ENCODE measurements around the gene ANO2.

Gene ANO2

DNA sequence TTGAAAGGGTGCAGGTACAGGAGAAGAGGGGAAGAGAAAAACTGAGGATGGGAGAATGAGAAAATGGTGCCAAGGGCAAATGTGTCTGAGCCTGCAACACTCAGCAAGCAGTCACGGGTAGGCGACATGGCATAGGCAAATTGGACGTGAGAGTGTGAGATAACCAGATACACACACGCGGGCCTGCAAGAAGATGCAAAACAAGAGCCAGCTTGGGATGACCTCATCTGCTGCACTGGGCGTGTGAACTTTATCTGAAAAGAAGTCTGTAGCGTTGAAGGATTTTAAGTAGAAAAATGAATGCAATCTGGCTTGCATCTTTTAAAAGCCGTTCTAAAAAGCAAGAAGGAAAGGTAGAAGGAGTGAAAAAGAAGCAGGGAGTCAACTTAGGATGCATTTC lies 352.7 kb downstream of the ANO2 start:
- peaks cover 19% of the 10 kb centered on the region for H3K4me1 ChIP-seq (ENCODE audit: insufficient read depth, insufficient read length)
- H3K36me3 ChIP-seq (ENCODE audit: insufficient read depth, insufficient read length, low read length), result no peaks in the 10 kb centered on the region
- no peak for DNase-seq (ENCODE audit: low read depth, low spot score)
- TF ChIP-seq ZNF274 (IDR thresholded peaks at IDR 0.05; ENCODE audit: low read depth, low read length) (no peak), SUZ12 (IDR thresholded peaks at IDR 0.05; ENCODE audit: extremely low read depth, insufficient read depth, insufficient read length) (no peak), YY1 (IDR thresholded peaks at IDR 0.05; ENCODE audit: insufficient read depth, insufficient read length) (no peak)
- H3K4me3 ChIP-seq (ENCODE audit: insufficient read length, low read depth), result no peak overlapping the region
- H3K9ac ChIP-seq (ENCODE audit: insufficient read length, low read depth), result no peak overlapping the region
- no peaks in the 10 kb centered on the region for H3K27me3 ChIP-seq (ENCODE audit: insufficient read depth, insufficient read length)
- H3K9me3 ChIP-seq (ENCODE audit: insufficient read depth, low read length), result no peaks in the 10 kb centered on the region; the same call in 1 of the 2 replicates

- Histone ChIP-seq H3K27me3 (ENCODE audit: insufficient read depth, insufficient read length) (no peaks in the 10 kb centered on the region), H3K4me3 (ENCODE audit: insufficient read length, low read depth) (no peak overlapping the region), H3K36me3 (ENCODE audit: insufficient read depth, insufficient read length, low read length) (no peaks in the 10 kb centered on the region), H3K4me1 (ENCODE audit: insufficient read depth, insufficient read length) (peaks cover 30% of the 10 kb centered on the region), H3K9me3 (ENCODE audit: insufficient read depth, low read length) (peaks cover 3% of the 10 kb centered on the region; the same call in 1 of the 2 replicates), H3K9ac (ENCODE audit: insufficient read length, low read depth) (no peak overlapping the region)
- DNase-seq (ENCODE audit: low read depth, low spot score), result no peak
- TF ChIP-seq ZNF274 (IDR thresholded peaks at IDR 0.05; ENCODE audit: low read depth, low read length), result no peak
- no peak for TF ChIP-seq SUZ12 (IDR thresholded peaks at IDR 0.05; ENCODE audit: extremely low read depth, insufficient read depth, insufficient read length)
- TF ChIP-seq YY1 (IDR thresholded peaks at IDR 0.05; ENCODE audit: insufficient read depth, insufficient read length), result no peak
These were observed 354.7 kb downstream of the ANO2 start for GRCh38 chr12:5590316-5590715.

DNA sequence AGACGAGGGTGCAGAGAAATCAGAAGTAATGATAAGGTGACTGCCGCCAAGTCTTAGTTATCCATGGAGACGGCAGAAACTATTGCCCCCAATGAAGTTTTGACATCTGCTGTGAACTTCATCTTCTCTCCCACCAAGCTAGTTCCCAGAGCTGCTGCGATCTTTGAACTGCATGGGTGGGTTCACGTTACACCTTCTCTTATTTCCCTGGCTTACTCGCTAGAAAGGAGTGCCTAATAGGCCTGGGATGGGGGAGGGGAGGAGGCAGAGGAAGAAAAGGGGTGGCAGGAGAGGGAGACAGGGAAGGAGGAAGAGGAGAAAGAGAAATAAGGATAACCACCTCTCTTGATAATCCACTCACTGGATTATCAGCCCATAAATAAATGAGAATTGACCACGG lies 356.0 kb downstream of the ANO2 start:
- H3K9ac ChIP-seq (ENCODE audit: insufficient read length, low read depth), result peak overlapping the region; percentile 5

DNA sequence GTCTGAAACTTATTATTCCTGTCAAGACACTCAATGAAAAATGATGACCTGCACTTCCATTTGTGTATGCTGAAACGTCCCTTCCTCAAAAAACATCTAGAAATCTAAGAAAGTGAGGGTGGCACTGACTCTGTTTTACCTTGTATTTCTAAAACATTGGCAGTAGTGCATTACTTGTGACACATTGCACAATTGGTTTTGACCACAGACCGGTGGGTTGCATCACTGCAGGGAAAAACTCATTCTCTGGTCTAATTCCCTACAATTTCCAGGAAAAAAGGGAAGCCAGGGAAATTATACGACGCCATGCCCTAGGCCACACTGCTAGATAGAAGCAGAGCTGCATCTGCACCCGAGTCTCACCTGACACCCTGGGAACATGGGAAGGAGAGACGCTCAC lies 356.5 kb downstream of the ANO2 start:
- no peak for DNase-seq (ENCODE audit: low read depth, low spot score)
- Histone ChIP-seq H3K4me1 (ENCODE audit: insufficient read depth, insufficient read length) (peaks cover 30% of the 10 kb centered on the region), H3K9me3 (ENCODE audit: insufficient read depth, low read length) (peaks cover 9% of the 10 kb centered on the region; the same call in 1 of the 2 replicates), H3K27me3 (ENCODE audit: insufficient read depth, insufficient read length) (no peaks in the 10 kb centered on the region), H3K36me3 (ENCODE audit: insufficient read depth, insufficient read length, low read length) (no peaks in the 10 kb centered on the region), H3K9ac (ENCODE audit: insufficient read length, low read depth) (peak overlapping the region; percentile 5), H3K4me3 (ENCODE audit: insufficient read length, low read depth) (no peak overlapping the region)
- TF ChIP-seq YY1 (IDR thresholded peaks at IDR 0.05; ENCODE audit: insufficient read depth, insufficient read length), result no peak
- no peak for TF ChIP-seq SUZ12 (IDR thresholded peaks at IDR 0.05; ENCODE audit: extremely low read depth, insufficient read depth, insufficient read length)
- no peak for TF ChIP-seq ZNF274 (IDR thresholded peaks at IDR 0.05; ENCODE audit: low read depth, low read length)

More for the DNA sequence above, 356.0 kb downstream of the ANO2 start:
- H3K27me3 ChIP-seq (ENCODE audit: insufficient read depth, insufficient read length), result no peaks in the 10 kb centered on the region
- H3K9me3 ChIP-seq (ENCODE audit: insufficient read depth, low read length), result peaks cover 9% of the 10 kb centered on the region; the same call in 1 of the 2 replicates
- H3K36me3 ChIP-seq (ENCODE audit: insufficient read depth, insufficient read length, low read length), result no peaks in the 10 kb centered on the region
- DNase-seq (ENCODE audit: low read depth, low spot score), result peak; percentile 65
- no peak overlapping the region for H3K4me3 ChIP-seq (ENCODE audit: insufficient read length, low read depth)
- peaks cover 30% of the 10 kb centered on the region for H3K4me1 ChIP-seq (ENCODE audit: insufficient read depth, insufficient read length)
- no peak for TF ChIP-seq YY1 (IDR thresholded peaks at IDR 0.05; ENCODE audit: insufficient read depth, insufficient read length)
- no peak for TF ChIP-seq SUZ12 (IDR thresholded peaks at IDR 0.05; ENCODE audit: extremely low read depth, insufficient read depth, insufficient read length)
- TF ChIP-seq ZNF274 (IDR thresholded peaks at IDR 0.05; ENCODE audit: low read depth, low read length), result no peak

DNA sequence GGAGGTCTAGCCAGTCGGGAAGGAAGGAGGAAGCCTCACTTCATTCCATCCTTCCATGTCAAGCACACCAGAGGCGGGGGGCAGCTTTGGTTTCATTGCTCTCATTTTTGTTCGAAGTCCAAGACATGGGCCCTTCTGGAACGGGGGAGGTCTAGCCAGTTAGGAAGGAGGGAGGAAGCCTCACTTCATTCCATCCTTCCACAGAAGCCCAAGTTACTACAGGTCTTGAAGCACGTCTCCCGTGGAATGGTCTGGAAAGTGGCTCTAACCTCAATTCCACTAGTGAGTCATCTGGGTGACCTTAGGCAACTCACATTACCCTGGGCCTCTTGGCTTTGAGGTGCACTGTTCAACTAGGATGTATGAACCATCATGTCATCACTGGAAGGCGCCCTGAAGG lies 356.9 kb downstream of the ANO2 start:
- Histone ChIP-seq H3K4me3 (ENCODE audit: insufficient read length, low read depth) (no peak overlapping the region), H3K9ac (ENCODE audit: insufficient read length, low read depth) (no peak overlapping the region), H3K4me1 (ENCODE audit: insufficient read depth, insufficient read length) (peaks cover 30% of the 10 kb centered on the region), H3K27me3 (ENCODE audit: insufficient read depth, insufficient read length) (no peaks in the 10 kb centered on the region), H3K36me3 (ENCODE audit: insufficient read depth, insufficient read length, low read length) (no peaks in the 10 kb centered on the region), H3K9me3 (ENCODE audit: insufficient read depth, low read length) (peaks cover 9% of the 10 kb centered on the region; the same call in 1 of the 2 replicates)
- DNase-seq (ENCODE audit: low read depth, low spot score), result no peak
- TF ChIP-seq SUZ12 (IDR thresholded peaks at IDR 0.05; ENCODE audit: extremely low read depth, insufficient read depth, insufficient read length) (no peak), YY1 (IDR thresholded peaks at IDR 0.05; ENCODE audit: insufficient read depth, insufficient read length) (no peak), ZNF274 (IDR thresholded peaks at IDR 0.05; ENCODE audit: low read depth, low read length) (no peak)

DNA sequence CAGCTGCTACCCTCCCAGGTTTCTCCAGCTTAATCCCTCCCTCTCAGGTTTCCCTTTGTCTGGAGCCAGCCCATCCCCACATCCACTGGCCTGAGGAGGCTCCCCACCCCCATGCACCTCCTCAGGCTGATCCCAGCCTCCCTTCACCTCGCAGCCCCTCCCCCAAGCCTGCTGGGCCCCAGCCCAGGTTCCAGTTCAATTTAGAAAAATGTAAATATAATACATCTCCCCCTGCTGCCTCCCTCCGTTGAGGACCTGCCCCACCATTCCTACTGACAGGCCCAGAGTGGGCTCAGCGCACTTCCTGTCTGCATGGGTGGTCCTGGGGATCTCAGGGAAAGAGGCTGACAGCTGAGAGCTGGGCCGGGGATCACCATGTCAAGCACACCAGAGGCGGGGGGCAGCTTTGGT lies 357.3 kb downstream of the ANO2 start:
- Histone ChIP-seq H3K27me3 (ENCODE audit: insufficient read depth, insufficient read length) (no peaks in the 10 kb centered on the region), H3K4me3 (ENCODE audit: insufficient read length, low read depth) (no peak overlapping the region), H3K4me1 (ENCODE audit: insufficient read depth, insufficient read length) (peaks cover 30% of the 10 kb centered on the region), H3K9me3 (ENCODE audit: insufficient read depth, low read length) (peaks cover 9% of the 10 kb centered on the region; the same call in 1 of the 2 replicates), H3K9ac (ENCODE audit: insufficient read length, low read depth) (no peak overlapping the region), H3K36me3 (ENCODE audit: insufficient read depth, insufficient read length, low read length) (no peaks in the 10 kb centered on the region)
- DNase-seq (ENCODE audit: low read depth, low spot score), result peak; percentile 97
- TF ChIP-seq SUZ12 (IDR thresholded peaks at IDR 0.05; ENCODE audit: extremely low read depth, insufficient read depth, insufficient read length) (no peak), ZNF274 (IDR thresholded peaks at IDR 0.05; ENCODE audit: low read depth, low read length) (no peak), YY1 (IDR thresholded peaks at IDR 0.05; ENCODE audit: insufficient read depth, insufficient read length) (no peak)

- Histone ChIP-seq H3K4me3 (ENCODE audit: insufficient read length, low read depth) (no peak overlapping the region), H3K9ac (ENCODE audit: insufficient read length, low read depth) (no peak overlapping the region)
- TF ChIP-seq YY1 (IDR thresholded peaks at IDR 0.05; ENCODE audit: insufficient read depth, insufficient read length) (no peak), SUZ12 (IDR thresholded peaks at IDR 0.05; ENCODE audit: extremely low read depth, insufficient read depth, insufficient read length) (no peak), ZNF274 (IDR thresholded peaks at IDR 0.05; ENCODE audit: low read depth, low read length) (no peak)
These were observed 358.9 kb downstream of the ANO2 start for GRCh38 chr12:5586201-5586600.

More at GRCh38 chr12:5586201-5586600, 358.9 kb downstream of the ANO2 start:
- Histone ChIP-seq H3K4me1 (ENCODE audit: insufficient read depth, insufficient read length) (peaks cover 28% of the 10 kb centered on the region), H3K9me3 (ENCODE audit: insufficient read depth, low read length) (peaks cover 9% of the 10 kb centered on the region; the same call in 1 of the 2 replicates), H3K27me3 (ENCODE audit: insufficient read depth, insufficient read length) (no peaks in the 10 kb centered on the region), H3K36me3 (ENCODE audit: insufficient read depth, insufficient read length, low read length) (no peaks in the 10 kb centered on the region)
- peak; percentile 86 for DNase-seq (ENCODE audit: low read depth, low spot score)
